GM12873 (cell line): Measurements from ENCODE around the gene ZNF688.

ENCODE experiments used
- CTCF ChIP-seq: IDR thresholded peaks from 2 replicates; pipeline ENCODE4 v1.5.1; 2012; ENCODE audit warnings: low read depth, mild to moderate bottlenecking, moderate library complexity, low read length, control low read depth; ENCODE audit not compliant: insufficient read depth; ENCODE audit errors: missing control alignments

ZNF688 gene

GRCh38 chr16:30557957-30558788 is 13.3 kb downstream of the ZNF688 start, which contains the start of gene ZNF764:
Gene ZNF764, minus strand, starts transcription at chr16:30558374. Its CDS starts 192 bp downstream, at chr16:30558182.
- peak; percentile 28 for TF ChIP-seq CTCF

GRCh38 chr16:30557707-30557956 is 13.9 kb downstream of the ZNF688 start:
- no peak for TF ChIP-seq CTCF

GRCh38 chr16:30556125-30556473 is 15.4 kb downstream of the ZNF688 start:
- no peak for TF ChIP-seq CTCF

- TF ChIP-seq CTCF = no peak
These were observed 16.0 kb downstream of the ZNF688 start for GRCh38 chr16:30555315-30556124.

- no peak for TF ChIP-seq CTCF
These were observed 16.8 kb downstream of the ZNF688 start for GRCh38 chr16:30554557-30555314.

GRCh38 chr16:30553393-30553899 is 18.1 kb downstream of the ZNF688 start:
- TF ChIP-seq CTCF = no peak

- no peak for TF ChIP-seq CTCF
These were observed 18.6 kb downstream of the ZNF688 start for GRCh38 chr16:30552956-30553355.
